ENCODE data around the gene HSPG2. TPM values are rescaled to one million over a fixed set of nuclear protein-coding genes. Genes with fewer than 3 reads are reported as not detected.

HSPG2 gene
- total RNA-seq, 2 experiments from 2014 or later, result 1.7 to 2.3 TPM

GRCh38 chr1:21870611-21871010, 66.5 kb downstream of the HSPG2 start:
- CTCF ChIA-PET, result no interaction called here
- POLR2A ChIA-PET, result no interaction called here

DNA sequence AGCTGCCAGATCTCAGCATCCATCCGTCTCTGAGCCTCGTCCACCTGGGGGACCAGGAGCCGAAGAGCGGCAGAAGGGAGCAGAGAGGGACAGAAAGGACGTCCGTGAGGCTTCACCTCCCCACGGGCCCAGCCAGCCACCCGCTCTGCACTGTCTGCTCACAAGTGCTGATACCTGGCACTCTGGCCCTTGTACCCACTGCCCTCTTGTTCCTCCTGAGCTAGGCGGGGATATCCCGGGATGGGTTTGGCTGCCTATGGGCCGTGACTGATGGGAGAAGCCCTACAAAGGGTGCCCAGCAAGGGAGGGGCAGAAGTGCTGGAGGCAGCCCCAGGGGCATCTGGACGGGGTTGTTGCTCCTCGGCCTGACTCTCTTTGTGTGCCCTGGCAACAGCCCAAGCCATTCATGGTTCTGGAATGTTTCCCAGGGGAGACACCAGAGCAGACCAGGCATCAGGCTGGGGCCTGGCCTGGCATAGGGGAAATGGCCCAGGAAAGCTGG, 67.4 kb downstream of the HSPG2 start:
- CTCF ChIA-PET, result no interaction called here
- POLR2A ChIA-PET, result no interaction called here

- ChIA-PET POLR2A (no interaction called here), CTCF (no interaction called here)
Measured at GRCh38 chr1:21868941-21869454, 68.1 kb downstream of the HSPG2 start.

GRCh38 chr1:21868482-21868881, 68.6 kb downstream of the HSPG2 start:
- CTCF ChIA-PET, result no interaction called here
- POLR2A ChIA-PET, result no interaction called here

- POLR2A ChIA-PET, result no interaction called here
- CTCF ChIA-PET, result no interaction called here
Measured at GRCh38 chr1:21867451-21867996, 69.6 kb downstream of the HSPG2 start.

DNA sequence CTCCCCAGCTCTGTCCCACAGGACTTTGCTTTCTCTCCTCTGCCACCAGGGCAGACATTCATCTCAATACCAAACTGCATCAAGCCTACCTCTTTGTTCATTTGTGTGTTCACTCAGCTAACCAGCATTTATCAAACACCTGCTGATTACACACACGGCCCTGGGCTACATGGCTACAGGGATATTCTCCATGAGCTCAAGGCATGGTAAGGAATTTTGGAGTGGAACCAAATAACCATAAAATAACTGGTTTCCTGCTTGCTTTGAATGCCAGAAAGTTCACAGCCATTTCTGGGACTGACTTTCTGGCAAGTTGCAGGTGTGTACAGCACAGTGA, 70.4 kb downstream of the HSPG2 start:
- CTCF ChIA-PET, result no interaction called here
- POLR2A ChIA-PET, result no interaction called here

DNA sequence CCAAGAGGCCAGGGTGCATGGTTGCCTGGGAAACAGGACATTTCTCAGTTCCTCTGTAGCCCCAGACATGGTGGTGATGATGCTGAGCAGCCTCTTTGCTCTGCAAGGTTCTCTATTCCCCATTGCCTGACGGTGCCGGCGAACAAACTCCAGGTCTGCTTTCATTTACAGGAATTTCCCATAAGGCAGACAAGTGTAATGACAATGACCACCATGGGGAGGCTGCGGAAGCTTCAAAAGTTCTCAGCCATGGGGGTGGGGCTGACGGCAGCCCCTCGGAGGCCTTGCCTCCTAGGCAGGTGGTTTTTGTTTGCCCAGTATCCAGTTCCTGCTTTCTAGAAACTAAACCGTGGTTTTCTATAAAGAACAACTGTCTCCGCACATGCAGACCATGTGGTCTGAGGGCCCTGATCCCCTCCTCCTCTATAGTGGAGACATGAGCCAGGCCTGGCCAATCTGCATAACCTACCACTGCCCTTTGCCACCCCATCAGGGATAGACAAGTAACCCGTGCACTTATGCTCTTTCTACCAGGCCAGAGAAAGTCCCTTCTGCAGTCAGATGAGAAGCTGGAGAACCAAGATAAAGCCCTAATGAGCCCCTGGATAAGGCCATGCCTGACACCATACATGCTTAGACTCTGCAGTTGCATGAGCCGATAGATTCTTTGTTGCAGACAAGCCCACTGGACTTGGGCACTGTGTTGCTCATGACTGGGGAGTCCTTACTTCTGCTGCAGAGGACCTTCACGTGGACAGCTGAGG, 71.0 kb downstream of the HSPG2 start:
- POLR2A ChIA-PET, result no interaction called here
- CTCF ChIA-PET, result no interaction called here

GRCh38 chr1:21865609-21865942, 71.5 kb downstream of the HSPG2 start:
- ChIA-PET POLR2A (no interaction called here), CTCF (no interaction called here)

- POLR2A ChIA-PET, result no interaction called here
- CTCF ChIA-PET, result no interaction called here
Measured at GRCh38 chr1:21864730-21865129, 72.4 kb downstream of the HSPG2 start.

GRCh38 chr1:21863981-21864380, 73.1 kb downstream of the HSPG2 start:
- ChIA-PET CTCF (no interaction called here), POLR2A (no interaction called here)

DNA sequence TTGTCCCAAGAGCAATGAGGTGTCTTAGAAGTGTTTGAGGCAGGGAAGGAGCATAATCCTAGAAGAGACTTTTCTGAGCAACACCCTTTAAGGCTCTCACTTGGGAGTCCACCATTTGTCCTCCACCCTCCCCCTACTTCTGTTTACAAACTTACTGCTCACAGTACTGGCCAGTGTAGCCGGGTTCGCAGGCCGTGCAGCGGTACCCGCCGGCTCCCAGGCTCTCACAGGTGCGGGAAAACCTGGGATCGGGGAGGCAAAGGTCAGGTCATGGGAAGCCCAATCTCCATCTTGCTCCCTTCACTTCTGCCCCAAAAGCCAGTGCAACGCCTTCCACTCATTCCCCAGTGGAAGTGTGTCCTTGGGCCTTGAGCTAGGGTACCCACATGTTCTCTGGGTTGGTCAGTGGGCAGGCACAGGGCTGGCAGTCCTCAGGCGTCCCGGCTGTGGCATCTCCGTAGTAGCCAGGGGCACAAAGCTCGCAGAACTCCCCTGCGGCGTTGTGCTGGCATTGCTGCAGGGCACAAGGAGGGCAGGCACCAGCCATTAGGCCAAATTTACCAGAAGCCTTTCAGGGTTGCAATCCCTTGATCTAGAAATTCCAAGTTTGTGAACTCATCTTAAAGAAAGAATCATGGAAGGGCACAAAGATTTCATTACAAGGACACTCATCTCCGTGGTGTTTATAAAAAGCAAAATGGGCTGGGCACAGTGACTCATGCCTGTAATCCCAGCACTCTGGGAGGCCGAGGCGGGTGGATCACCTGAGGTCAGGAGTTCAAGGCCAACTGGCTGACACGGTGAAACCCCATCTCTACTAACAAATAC, 75.3 kb downstream of the HSPG2 start:
- POLR2A ChIA-PET, result no interaction called here
- CTCF ChIA-PET, result interaction anchor here (0.5 kb wide), 1 partner anchor 167 kb away, joined by 3 read pairs; no protein-coding TSS in a partner anchor

GRCh38 chr1:21860971-21861370, 76.1 kb downstream of the HSPG2 start:
- ChIA-PET POLR2A (interaction anchor here (0.7 kb wide), 1 partner anchor 133 kb away, joined by 4 read pairs; no protein-coding TSS in a partner anchor), CTCF (no interaction called here)

- ChIA-PET CTCF (no interaction called here), POLR2A (no interaction called here)
Measured at GRCh38 chr1:21859669-21860179, 77.4 kb downstream of the HSPG2 start.

GRCh38 chr1:21857840-21858670, 79.1 kb downstream of the HSPG2 start:
- ChIA-PET CTCF (no interaction called here), POLR2A (no interaction called here)

DNA sequence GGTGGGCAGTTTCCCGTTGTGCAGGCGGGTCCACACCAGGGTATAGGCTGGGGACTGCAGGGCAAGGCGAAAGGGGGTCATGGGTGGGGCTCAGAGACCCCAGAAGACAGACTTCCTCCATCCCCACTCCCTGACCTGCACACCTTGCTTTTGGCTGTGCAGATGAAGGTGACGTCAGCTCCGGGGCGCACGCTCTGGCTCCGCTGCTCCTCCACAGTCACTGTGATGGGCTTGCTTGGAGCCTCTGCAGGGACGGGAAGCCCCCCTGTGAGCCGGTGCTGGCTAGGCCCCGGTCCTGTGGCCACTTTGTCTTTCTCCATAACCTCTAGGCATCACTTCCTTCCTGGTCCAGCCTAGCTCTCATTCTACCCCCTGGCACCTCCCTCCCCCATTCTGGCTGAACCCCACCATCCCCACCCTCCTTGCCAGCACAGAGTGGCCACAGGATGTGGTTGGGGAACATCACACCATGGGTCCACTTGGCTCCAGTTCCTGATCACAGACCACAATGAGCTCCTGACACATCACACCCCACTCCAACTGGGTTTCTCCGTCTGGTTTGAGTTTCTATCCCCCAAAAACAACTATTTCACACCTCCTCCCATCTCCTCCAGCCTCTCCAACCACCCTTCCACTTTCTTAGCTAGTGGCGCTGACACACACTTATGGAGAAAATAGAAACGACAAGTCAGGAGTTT, 79.8 kb downstream of the HSPG2 start:
- ChIA-PET POLR2A (no interaction called here), CTCF (no interaction called here)

DNA sequence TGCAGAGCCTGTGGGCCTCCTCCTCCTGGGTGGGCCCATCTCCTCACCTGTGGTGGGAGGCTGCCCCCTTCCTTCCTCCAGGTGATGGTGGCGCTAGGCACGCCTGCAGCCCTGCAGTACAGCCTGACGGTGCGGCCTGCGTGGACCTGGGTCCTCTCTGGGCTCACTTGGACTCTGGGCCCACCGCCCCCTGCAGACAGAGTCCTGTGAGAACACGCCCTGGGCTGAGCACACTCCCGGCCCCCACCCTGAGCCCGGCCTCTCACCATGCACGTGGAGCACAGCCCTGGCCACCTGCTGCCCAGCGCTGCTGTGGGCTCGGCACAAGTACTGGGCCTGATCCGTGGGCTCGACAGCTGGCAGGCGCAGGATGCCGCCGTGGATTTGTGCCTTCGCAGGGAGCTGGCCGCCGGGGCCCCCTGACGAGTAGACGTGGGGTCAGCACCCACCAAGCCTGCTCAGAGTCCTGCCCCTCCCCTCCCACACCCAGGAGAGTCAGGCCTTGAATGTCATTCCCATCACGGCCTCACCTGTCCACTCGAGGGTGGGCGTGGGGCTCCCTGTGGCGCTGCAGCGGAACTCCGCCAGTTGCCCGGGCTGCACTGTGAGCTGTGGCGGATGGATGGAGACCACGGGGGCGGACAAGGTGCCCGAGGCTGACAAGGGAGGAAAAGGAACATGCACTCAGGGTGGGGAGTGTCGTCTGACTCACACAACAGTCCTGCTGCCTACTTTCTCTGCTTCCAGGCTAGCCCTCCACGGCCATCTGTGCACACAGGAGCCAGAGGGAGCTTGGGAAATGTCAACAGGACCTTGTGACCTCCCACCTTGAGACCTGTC, 81.6 kb downstream of the HSPG2 start:
- POLR2A ChIA-PET, result no interaction called here

GRCh38 chr1:21854751-21855131, 82.4 kb downstream of the HSPG2 start:
- CTCF ChIA-PET, result no interaction called here
- POLR2A ChIA-PET, result no interaction called here

More for the DNA sequence above, 81.6 kb downstream of the HSPG2 start:
- CTCF ChIA-PET, result no interaction called here

DNA sequence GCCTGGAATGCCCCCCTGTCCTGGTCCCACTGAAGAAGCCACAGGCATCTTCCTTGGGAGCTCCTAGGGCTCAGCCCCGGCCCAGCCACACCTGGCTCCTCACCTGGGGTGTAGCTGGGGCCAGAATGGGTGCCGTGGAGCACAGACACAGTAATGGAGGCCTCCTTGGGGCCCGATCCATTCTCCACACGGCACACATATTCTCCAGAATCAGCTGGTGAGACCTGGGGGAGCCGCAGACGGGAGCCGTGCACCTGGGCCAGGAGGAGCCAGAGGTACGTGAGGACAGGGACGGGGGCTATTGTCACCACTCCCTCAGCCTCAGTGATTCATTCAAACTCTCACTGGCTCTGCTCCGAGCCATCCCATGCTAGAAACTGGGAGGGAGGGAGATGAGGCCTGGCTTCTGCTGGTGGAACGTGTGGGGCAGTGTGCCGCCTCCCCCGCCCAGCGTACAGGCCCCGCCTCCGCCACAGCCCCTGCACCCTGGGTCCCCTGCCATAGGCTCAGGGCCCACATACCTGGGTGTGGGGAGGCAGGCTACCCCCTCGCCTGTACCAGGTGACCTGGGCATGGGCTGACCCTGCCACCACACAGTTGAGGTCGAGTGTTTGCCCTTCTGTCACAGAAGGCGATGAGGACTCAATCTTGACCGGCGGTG, 82.9 kb downstream of the HSPG2 start:
- POLR2A ChIA-PET, result no interaction called here
- CTCF ChIA-PET, result no interaction called here

All from activated CD8-positive, alpha-beta memory T cell treated with anti-CD3 and anti-CD28 coated beads for 36 hours (primary cell).